COR-L47 (cell line): ENCODE measurements around the gene PRAME.
"Not testable (repeated sequence)": the region's sequence is repeated elsewhere in the genome, so short reads cannot be mapped to it uniquely, and the experiment has no call there.

ENCODE experiments used
- DNase-seq: peaks from one replicate; lab custom pipeline; 2025; lab: John Stamatoyannopoulos, UW

The PRAME gene

DNA sequence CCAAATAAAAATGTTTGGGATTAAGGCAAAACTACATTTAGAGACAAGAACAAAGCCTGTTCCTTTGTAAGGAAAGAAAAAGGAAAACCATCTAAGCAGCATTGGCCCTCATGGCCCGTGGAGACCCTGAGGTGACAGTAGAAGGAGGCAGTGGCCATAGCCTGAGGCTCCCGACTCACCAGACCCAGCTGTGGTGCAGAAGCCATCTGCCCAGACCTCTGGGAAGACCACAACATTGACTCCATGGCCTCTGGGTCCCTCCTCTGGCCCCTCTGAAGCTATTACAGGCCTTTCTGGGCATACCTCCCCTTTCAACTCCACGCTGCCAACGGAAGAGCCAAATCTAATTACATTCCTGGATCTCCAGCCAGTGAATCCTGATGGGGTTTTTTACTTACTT lies 6.4 kb downstream of the PRAME start:
- DNase-seq: no peak

- DNase-seq: no peak
These were observed 8.2 kb downstream of the PRAME start for GRCh38 chr22:22550789-22551434.

DNA sequence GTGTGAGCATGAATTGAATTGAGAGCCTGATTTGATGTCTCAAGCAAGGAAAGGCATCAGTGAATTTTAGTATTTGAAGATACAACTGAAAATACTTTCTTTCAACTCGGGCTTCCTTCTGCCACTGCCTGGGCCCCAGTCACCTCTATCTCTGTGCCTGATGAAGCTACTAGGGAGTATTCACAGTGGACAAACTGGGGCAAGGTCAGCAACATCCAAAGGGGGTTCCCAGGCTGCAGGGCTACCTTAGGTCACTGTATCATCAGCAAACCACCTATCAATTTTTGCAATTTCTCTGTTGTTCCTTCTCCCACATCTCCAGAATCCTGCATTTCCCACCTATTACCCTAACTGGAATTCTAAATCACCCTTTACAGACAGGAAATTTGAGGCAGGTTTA lies 10.2 kb downstream of the PRAME start:
- no peak for DNase-seq

DNA sequence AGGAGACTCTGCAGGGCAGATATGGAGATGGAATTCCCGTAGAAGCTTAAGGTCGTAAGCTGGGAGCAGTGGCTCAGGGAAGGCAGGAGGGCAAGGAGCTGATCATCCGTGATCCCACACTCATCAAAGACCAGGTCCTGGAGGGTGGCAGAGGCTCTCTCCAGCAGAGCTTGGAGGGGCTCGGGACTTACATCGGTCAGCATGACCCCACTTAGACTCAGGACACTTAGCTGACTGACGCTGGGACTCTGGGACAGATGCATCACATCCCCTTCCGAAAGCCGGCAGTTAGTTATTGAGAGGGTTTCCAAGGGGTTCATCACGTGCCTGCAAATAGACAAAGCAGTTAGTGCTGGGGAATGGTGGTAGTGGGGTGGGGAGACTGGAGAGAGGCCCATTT lies 10.7 kb downstream of the PRAME start:
- no peak for DNase-seq

GRCh38 chr22:22547692-22548300 lies 11.3 kb downstream of the PRAME start:
- no peak for DNase-seq

- no peak for DNase-seq
These were observed 11.8 kb downstream of the PRAME start for GRCh38 chr22:22547226-22547625.

DNA sequence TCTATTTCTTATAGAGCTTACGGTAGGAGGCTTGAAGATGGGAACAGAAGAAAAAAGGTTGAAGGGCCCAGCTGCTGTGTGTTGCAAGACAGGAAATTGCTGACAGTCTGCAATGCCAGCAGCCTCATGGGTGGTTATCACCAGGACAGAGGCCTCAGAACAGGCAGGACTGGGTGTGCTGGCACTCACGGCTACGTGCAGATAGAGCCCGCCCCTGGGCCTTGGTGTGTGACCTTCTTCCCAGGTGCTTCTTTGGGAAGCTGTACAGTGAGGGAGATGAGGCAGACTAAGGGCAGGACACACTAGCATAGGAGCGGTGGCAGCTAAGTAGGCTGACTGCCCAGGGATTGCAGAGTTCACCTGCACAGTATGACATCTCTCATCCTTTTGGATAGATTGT lies 12.6 kb downstream of the PRAME start:
- DNase-seq: no peak

DNA sequence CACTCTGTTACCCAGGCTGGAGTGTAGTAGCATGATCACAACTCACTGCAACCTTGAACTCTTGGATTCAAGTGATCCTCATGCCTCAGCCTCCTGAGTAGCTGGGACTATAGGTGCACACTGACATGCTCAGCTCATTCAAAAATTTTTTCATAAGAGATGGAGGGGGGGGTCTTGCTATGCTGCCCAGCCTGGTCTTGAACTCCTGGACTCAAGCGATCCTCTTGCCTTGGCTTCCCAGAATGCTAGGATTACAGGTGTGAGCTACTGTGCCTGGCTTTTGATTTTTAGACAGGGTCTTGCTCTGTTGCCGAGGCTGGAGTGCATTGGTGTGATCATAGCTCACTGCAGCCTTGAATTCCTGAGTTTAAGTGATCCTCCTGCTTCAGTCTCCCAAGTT lies 14.0 kb downstream of the PRAME start:
- no peak for DNase-seq

DNA sequence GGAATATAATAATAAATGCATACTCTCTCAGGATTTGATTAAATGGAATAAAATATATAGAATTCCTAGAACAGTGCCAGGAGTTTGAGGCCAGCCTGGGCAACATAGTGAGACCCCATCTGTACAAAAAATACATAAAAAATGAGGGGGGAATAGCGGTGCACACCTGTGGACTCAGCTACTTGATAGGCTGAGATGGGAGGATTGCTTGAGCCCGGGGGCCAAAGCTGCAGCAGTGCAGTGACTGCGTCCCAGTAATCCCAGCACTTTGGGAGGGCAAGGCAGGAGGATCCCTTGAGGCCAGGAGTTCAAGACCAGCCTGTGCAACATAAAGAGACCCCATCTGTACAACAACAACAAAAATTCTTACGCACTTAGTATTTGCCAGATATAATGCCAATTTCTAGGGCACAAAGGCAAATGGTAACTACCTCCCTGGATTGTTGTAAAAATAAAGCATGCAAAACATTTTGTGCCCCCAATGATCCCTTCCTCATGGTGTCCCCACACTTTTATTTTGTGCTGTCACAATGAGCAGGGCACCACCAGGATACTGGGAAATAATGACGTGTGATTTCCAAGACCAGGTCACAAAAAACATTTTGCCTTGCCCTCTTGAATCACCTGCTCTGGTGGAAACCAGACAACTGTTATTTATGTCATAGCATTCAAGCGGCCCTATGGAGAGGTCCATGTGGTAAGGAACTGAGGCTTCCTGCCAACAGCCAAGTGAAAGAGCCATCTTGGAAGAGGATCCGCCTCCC lies 20.7 kb downstream of the PRAME start:
- DNase-seq: no peak

- no peak for DNase-seq
These were observed 22.1 kb downstream of the PRAME start for GRCh38 chr22:22536916-22537315.

GRCh38 chr22:22536515-22536914 lies 22.6 kb downstream of the PRAME start:
- no peak for DNase-seq

DNA sequence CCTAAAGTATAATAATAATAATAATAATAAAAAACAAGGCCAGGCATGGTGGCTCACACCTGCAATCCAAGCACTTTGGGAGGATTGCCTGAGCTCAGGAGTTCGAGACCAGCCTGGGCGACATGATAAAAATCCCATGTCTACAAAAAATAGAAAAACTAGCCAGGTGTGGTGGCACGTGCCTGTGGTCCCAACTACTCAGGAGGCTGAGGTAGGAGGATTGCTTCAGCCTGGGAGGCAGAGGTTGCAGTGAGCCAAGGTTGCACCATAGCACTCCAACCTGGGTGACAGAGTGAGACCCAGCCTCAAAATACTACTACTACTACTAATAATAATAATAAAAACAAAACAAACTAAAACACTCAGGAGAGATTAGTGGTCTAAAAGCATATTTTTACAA lies 23.4 kb downstream of the PRAME start:
- DNase-seq: no peak

- no peak for DNase-seq
These were observed 24.3 kb downstream of the PRAME start for GRCh38 chr22:22534604-22535415.

DNA sequence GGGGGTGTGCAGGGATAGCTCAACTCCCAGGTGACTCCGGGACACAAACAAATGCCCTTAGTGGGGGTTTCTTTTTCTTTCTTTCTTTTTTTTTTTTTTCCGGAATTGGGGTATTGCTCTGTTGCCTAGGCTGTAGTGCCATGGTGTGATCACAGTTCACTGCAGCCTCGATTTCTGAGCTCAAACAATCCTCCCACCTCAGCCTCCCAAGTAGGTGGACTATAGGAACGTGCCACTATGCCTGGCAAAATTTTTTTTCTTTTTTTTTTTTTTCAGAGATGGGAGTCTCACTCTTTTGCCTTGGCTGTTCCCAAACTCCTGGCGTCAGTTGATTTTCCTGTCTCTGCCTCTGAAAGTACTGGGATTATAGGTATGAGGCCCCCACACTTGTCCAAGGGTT lies 25.2 kb downstream of the PRAME start:
- DNase-seq: no peak

GRCh38 chr22:22533417-22533816 lies 25.6 kb downstream of the PRAME start:
- no peak for DNase-seq

- not testable (repeated sequence) for DNase-seq
These were observed 26.5 kb downstream of the PRAME start for GRCh38 chr22:22532547-22533071.

- DNase-seq: no peak
These were observed 27.1 kb downstream of the PRAME start for GRCh38 chr22:22531770-22532546.

DNA sequence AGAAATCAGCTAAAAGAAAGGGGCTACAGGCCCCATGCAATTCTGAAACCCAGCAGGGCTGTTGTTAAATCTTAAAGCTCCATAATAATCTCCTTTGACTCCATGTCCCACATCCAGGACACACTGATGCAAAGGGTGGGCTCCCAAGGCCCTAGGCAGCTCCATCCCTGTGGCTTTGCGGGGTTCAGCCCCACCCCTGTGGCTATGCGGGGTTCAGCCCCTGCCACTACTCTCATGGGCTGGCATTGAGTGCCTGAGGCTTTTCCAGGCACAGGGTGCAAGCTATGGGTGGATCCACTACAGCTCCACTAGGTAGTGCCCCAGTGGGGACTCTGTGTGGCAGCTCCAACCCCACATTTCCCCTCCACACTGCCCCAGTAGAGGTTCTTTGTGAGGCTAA lies 30.3 kb downstream of the PRAME start:
- DNase-seq: no peak

DNA sequence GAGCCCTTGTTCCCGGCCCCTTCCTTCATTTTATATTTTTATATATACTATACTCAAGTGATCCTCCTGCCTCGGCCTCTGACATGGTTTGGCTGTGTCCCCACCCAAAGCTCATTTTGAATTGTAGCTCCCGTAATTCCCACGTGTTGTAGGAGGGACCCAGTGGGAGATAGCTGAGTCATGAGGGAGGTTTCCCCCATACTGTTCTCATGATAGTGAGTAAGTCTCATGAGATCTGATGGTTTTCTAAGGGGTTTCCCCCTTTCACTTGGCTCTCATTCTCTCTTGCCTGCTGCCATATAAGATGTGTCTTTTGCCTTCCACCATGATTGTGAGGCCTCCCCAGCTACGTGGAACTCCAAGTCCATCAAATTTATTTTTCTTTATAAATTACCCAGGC lies 31.8 kb downstream of the PRAME start:
- no peak for DNase-seq

GRCh38 chr22:22526125-22526912 lies 32.7 kb downstream of the PRAME start:
- DNase-seq: no peak

DNA sequence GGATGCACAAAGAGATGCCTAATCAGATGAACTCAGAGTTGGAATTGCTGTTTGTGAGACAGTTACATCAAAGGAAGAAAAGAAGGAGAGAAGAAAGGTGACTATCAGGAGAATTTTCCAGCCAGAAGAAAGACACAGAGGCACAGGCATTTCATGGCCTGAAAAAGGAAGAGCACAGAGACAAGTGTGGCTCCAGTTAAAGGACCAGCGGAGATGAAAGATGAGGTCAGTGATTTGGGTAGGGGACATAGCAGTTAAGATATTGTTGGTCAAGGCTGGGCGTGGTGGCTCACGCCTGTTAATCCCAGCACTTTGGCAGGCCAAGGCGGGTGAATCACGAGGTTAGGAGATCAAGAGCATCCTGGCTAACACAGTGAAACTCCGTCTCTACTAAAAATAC lies 35.6 kb downstream of the PRAME start:
- DNase-seq: no peak
